GM19468 (cell line): Measurements from ENCODE around the gene MST1.
"Not testable (repeated sequence)": the region's sequence is repeated elsewhere in the genome, so short reads cannot be mapped to it uniquely, and the experiment has no call there.

ENCODE experiments used
- ATAC-seq: cut with Tn5 transposase; IDR thresholded peaks from one replicate; pipeline ENCODE4 v1.9.1; 2021; ENCODE audit warnings: mild to moderate bottlenecking, moderate library complexity, moderate number of reproducible peaks; ENCODE audit not compliant: unreplicated experiment; ENCODE audit errors: extremely low read depth

The MST1 gene

DNA sequence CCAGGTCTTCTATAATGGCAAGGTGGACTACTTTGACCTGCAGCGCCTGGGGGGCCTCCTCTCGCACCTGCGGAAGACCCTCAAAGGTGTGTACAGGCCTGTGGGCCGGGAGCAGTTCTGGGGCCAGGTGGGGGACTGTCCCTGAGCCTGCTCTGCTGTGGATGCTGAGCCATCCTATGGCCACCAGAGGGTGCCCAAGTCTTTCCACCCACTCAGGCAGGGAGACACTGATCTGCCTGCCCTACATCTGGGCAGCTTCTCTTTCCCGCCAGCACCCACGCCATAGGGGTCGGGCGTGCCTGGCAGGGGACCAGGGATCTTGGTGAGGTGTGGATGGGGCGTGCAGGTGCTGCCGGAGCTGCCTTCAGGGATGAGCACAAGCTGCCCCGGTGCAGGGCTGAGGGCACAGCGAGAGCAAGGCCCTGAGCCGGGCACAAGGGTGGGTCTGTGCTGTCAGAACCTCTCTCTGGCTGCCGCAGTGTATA lies 14.2 kb upstream of the MST1 start:
- peak; percentile 57 for ATAC-seq

DNA sequence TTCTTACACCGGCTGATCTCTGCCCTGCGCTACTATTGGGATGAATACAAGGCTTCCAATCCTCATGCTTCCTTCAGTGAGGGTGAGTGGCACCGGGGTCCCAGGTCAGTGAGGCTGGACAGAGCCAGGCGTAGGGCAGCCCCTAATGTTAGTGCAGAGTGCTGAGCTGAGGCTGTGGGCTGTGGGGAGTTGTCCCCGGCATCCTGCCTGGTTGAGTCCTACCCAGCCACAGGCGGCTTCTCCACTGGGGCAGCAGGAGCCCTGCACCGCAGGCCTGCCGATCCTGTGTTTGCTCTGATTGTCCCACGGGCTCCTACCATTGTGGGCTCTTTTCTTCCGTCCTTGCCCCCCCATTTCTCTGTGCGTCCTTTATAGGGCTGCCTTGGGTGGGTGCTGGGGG lies 13.4 kb upstream of the MST1 start:
- no peak for ATAC-seq

DNA sequence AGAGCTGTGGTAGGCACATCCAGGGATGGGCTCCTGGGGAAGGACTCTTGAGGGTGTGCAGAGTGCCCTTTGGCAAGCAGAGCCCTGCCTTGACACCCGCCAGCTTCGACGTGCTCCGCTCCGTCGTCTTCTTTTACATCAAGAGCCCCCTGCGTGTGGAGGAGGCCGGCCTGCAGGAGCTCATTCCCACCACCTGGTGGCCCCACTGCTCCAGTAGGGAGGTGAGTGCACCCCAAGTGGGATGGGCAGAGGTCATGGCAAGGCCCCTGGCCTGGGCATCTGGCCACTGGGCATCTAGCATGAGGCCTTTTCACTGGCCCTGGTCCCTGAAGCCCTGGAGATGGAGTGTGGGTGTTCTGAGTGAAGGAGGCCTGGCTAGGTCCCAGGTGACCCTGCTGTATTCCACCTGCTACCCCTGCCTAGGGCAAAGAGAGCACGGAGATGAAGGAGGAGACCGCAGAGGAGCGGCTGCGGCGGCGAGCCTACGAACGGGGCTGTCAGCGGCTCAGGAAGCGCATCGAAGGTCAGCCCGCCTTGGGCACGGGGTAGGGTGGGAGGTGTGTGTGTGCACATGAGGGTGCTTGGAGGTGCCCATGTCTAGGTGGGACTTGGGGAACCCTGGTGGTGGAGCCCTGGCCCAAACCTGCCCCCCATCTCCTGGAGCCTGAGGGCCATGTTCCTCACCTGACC lies 12.3 kb upstream of the MST1 start:
- no peak for ATAC-seq

DNA sequence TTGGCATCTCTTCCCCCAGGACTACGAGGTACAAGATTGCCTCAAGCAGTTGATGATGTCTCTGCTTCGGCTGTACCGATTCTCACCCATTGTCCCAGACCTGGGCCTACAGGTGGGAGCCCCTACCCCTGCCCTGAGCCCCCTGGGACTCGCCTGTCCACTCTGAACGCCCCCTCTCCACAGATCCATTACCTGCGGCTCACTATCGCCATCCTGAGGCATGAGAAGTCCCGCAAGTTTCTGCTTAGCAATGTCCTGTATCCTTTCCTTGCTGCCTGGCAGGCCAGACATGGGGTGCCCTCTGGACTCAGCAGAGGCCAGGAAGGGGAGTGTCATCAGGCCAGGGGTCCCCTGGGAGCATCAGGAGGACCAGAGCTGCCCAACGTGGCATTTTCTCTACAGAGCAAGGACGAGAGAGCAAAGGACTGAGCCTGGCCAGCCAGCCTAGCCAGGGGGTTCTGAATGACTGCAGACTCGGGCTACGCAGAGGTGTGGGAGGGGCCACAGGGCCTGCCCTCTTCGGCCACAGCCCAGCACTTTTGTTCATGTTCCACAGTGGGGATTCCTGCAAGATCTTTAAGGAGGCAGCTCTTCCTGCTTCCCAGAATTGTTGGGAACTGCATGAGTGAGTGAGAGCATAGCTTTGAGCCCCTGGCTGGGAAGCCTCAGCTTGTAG lies 11.3 kb upstream of the MST1 start:
- ATAC-seq: no peak

DNA sequence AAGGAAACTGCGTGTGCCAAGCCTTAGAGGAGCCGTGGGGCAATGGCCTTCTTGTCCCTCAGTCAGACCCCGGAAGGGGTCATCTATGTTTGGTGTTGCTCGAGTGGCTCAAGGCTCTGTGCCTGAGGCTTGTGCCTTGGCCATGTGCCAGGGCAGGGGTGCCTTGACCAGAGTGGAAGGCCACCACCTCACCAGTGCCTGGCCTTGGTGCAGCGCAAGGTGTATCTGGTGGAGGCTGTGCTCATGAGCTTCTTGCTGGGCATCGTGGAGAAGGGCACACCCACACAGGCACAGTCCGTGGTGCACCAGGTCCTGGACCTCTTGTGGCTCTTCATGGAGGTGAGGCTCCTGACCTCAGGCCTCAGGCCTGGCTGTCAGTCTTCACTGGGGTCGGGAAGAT lies 10.7 kb upstream of the MST1 start:
- ATAC-seq: no peak

DNA sequence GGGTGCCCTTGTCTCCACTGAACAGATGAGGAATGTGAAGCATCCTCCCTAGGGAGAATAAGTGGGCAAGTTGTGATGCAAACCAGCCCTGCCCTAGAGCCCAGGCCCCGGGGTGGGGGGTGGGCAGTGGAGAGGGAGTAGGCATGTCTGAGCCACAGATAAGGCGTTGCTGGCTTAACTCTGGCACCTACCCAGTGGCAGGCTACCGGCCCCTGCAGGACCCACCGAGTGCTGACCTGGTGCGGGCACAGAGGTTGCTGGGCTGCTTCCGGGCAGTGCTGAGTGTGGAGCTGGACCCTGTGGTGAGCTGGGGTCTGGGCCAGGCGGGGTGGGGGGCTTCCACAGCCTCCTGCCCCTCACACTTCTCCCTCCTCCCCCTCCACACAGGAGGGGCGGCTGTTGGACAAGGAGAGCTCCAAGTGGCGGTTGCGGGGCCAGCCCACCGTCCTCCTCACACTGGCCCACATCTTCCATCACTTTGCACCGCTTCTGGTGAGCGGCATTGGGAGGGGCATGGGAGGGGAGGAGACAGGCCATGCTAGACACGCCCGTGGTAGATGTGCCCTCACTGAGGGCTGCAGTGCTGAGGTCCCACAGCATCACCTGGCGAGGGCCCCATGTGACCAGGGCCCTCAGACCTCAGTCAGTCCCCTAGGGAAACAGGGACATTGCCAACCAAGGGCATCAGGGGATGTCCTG lies 10.2 kb upstream of the MST1 start:
- ATAC-seq: no peak

DNA sequence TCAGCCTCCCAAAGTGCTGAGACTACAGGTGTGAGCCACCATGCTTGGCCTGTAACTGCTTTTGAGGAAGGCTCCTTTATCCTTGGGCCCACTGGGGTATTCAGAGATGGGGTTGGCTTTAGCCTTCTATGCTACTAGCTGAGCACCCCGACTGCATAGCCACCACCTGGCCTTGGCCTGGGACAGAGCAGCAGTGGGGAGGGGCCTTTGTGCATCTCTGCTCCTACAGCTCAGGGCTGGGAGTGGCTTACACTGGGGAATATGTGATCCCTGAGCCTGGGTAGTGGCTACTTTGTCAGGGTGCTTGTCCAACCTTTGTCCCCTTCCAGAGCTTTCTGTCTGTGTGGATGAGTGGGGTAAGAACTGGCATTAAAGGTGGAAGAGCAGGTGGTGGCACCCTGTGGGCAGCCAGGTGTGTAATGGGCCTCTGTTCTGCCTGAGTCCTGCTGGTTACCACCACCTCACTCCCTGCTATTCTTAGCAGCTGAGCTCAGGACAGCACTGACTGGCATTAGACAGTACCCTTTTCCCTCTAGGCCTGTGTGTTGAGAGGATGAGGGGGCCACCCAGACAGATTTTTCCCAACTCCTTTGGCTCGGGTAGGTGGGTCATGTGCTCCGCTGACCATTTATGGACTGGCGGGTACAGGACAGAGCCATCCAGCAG lies 6.2 kb upstream of the MST1 start:
- not testable (repeated sequence) for ATAC-seq

DNA sequence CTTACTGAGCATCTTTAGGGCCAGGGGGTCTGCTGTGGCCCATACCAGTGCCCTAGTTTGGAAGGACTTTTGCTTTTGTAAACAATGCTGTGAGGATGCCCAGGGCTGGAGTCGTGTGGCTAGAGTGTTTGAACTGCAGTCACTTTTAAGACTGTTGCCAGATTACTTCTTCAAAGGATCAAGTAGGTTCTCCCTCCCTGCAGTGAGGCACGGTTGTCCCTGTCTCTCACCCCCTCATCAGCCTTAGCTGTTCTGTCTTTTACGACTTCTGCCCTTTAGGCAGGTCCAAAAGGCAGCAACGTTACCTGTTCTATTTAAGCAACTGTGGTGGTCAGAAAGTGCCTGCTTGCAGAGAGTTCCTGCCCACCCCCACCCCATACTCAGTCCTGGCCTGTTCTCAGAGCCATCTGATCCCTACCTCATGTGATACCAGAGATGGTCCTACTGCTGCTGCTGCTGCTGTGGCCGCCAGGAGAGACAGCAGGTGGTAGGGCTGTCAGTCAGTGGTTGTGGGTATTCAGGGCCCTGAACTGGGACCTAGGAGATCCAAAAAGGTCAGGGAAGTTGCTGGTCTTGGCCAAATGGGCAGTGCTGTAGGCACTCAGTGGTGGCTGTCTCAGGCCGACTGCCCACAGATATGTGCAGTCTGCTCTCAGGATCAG lies 5.3 kb upstream of the MST1 start:
- not testable (repeated sequence) for ATAC-seq

DNA sequence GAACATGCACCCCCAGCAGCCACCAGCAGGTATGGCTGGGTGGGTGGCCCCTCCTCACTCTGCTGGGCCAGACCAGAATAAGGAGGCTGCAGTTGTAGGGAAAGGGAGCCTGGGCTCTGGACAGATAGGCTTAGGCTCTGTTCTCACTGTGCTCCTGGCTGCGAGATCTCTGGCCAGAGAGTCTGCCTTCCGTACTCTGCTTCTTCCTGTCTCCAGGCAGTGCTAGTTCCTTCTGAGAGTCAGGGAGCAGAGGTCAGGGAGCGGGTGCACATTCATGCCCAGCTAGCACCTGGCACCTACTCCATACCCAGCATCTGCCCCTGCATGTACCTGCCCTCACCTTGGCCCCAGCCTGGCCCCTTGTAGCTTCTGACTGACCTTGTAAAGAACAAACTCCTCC lies 2.2 kb upstream of the MST1 start:
- not testable (repeated sequence) for ATAC-seq

DNA sequence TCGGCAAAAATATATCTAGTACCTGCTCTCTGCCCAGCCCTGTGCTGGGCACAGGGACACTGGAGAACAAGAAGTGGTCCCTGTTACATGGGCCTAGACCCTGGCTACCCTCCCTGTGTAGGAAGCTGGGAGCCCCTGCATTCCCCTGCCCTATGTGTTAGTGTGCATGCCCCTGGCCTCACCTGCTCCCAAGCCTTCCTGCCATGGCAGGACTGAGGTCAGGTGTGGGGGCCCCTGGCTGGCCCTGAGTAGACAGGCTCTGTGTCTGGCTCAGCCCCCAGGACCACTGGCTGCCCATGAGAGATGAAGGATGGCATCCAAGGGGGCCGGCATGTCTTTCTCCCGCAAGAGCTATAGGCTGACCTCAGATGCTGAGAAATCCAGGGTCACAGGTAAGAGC lies 1.6 kb upstream of the MST1 start:
- not testable (repeated sequence) for ATAC-seq

DNA sequence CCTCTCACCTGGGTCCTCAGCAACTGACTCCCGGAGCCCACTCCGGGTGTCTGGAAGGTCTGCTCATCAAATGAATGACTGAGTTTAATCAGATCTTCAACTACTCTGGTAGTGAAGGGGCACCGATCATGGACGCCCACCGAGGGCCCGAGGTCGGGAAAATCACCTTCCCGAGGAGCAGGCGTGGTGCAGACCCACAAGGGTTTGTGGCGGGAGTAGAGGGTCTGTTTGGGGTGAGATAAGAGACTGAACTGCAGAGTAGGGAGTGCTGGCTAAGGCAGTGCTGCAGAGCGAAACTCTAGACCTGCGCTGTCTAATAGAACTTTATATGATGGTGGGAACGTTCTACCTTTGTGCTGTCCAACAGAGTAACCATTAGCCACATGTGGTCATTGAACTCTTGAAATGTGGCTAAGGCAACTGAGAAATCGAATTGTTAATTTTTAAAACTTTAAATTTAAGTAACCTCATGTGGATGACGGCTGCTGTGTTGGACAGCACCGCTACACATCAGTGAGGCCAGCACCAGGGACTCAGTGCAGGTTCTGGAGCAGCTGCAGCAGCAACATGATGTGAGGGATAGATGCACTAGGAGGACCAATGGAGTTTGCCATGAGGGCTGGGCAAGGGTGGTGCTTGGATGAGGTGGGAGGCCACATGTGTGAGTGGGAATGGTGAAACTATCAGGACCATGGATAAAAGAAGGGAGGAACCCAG lies 792 bp upstream of the MST1 start:
- ATAC-seq: not testable (repeated sequence)

DNA sequence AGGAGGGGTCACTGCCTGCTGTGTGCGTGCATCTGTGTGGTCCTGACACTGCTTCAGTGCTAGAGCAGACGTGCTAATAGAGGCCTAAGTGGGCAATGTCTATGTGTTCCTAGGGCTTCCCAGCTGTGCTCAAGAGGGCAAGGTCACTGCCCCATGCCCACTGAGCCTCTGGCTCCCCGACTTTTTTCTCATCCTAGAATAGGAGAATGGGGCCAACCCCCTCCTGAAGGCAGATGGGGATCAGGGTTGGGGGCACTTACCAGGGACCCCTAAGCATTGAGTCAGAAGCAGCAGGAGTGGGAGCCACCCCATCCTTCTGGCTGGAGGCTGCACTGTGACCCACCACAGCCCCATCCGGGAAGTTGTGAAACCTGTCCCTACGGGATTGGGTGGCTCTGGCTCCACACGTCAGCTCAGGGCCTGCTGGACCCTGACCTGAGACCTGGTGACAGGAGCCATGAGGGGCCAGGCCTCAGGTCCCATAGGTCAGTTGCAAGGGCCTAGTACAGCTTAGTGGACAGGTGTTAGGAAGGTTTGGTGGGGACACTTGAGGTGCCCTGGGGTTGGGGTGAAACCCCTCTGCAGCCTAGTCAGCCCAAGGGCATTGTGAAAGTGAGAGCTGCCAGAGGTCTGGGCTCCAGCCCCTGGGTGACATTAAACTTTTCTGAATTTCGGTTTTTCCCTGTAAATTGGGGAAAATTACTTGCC lies 782 bp downstream of the MST1 start:
- ATAC-seq: not testable (repeated sequence)

DNA sequence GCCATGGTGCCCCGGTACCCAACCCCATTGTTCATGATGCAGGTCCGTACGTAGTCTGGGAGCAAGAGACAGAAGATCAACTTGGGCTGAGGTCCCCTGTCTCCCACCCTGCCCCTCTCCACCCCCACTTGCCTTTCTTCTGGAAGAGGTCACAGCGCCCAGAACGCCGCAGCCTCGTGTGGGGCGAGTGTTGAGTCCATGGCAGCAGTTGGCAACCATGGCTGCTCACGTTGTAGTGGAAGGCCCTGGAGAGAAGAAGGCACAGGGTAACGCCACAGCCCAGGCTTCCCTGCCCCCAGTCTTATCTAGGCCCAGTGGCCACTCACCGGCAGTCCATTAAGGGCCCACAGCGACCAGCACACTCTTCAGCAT lies 1.9 kb downstream of the MST1 start:
- not testable (repeated sequence) for ATAC-seq

DNA sequence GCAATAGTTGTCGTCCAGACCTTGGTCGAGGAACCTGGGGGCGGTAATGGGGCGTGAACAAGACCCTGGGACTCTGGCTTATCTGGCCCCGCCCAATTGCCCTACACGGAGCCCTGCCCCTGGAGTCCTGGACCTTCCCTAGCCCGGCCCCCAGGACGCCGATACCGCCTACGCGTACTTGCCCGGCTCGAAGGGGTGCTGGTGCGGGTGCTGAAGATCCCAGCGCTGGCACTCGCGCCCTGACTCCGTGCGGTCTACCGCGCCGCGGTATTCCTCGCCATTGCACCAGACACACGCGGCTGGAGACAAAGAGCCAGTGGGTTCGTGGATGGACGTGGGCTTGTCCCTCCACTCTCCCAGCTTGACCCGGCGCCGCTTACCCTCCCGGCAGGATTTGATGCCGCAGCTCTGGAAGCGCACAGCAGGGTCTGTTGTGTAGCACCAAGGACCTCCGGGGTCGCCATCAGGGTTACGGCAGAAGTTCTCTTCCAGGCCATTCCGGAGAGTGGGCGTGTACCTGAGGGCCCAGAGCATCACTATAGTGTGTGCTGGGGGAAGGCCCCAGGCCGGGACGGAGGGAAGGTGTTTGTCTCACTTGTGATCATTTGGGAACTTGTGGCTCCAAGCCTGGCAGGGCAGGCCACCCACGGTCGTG lies 2.4 kb downstream of the MST1 start:
- not testable (repeated sequence) for ATAC-seq

DNA sequence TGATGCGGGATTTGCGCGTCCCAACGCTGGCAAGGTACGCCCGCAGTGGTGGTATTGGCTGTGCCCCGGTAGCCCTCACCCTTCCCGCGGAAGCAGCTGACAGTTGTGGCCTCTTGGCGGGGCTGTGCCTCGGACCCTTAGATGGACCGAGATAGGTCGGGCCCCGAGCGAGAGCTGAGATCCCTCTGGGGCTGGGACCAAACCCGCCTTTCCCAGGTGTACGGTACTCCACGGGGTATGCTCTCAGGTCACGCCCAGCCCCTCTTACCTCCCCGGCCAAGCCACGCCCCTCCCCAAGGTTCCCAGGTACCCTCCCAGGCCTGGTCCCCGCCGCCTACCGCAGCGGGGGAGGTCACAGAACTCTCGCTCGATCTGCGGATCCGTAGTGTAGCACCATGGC lies 2.9 kb downstream of the MST1 start:
- ATAC-seq: not testable (repeated sequence)

DNA sequence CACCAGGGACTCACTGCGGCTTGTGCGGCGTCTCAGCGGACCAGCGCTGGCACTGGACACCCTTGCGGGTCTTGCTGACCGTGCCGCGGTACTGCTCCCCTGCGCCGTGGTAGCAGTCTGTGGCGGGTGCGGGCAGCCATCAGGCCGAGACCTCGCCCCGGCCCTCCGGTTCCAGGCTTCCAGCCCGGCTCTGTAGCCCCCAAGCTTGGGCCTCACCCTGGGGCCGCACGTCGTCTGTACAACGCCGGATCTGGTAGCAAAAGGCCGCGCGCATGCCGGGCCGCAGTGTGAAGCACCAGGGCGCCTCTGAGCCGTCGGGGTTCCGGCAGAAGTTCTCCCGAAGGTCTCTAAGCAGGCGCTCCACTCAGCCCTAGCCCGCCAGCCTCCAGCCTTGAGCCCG lies 3.4 kb downstream of the MST1 start:
- ATAC-seq: not testable (repeated sequence)

DNA sequence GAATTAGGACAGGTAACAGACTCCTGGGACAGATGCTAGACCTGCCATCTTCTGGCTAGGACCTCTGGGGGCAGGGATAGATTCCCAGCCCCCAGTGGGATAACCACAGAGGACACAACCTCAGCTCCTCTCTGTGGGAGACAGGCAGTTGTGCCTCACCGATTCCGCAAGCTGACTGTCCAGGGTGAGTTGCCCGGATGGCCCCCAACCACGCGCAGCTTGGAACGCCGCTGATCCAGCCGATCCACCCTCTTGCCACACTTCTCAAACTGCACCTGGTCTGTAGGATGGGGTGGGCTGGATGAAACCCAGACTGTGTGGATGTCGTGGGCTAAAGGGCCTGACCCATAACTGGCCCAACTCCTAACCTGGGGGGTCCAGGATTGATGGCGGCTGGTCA lies 4.2 kb downstream of the MST1 start:
- ATAC-seq: not testable (repeated sequence)

DNA sequence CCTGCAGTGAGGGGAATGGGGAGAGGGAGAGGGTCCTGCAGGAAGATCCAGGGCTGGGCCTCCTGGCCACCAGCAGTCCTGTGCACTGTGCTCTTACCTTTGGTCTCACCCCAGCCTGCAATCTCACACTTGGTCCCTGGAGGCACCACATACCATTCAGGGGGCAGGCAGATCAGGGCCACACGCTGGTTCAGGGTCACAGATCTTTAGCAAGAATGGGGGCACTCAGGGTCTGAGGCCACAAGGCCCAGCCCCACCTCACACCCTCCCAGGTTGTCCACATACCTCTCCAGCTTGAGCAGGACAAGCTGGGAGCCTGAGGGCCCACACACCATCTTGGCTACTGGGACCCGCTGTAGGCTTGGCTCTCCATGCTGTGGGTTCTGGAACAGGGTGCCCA lies 4.8 kb downstream of the MST1 start:
- ATAC-seq: not testable (repeated sequence)
